D721Med (cell line): ENCODE results near the gene ZBED1.
"Not testable (repeated sequence)": the region's sequence is repeated elsewhere in the genome, so short reads cannot be mapped to it uniquely, and the experiment has no call there.

Experiments used
- DNase-seq: peaks from one replicate; pipeline ENCODE4 v3.0.0; 2011; ENCODE audit warnings: low spot score; ENCODE audit not compliant: insufficient read length
- FAIRE-seq: peaks from 2 replicates; lab custom pipeline; 2011; peaks lifted over from hg19 to GRCh38; lab: Jason Lieb, UNC
- TF ChIP-seq, protein P1 (sequence below): IDR thresholded peaks from 2 replicates; pipeline ENCODE4 v1.5.1; 2012; ENCODE audit warnings: mild to moderate bottlenecking, control low read depth; ENCODE audit not compliant: insufficient read depth; ENCODE audit errors: missing control alignments

Gene ZBED1

DNA sequence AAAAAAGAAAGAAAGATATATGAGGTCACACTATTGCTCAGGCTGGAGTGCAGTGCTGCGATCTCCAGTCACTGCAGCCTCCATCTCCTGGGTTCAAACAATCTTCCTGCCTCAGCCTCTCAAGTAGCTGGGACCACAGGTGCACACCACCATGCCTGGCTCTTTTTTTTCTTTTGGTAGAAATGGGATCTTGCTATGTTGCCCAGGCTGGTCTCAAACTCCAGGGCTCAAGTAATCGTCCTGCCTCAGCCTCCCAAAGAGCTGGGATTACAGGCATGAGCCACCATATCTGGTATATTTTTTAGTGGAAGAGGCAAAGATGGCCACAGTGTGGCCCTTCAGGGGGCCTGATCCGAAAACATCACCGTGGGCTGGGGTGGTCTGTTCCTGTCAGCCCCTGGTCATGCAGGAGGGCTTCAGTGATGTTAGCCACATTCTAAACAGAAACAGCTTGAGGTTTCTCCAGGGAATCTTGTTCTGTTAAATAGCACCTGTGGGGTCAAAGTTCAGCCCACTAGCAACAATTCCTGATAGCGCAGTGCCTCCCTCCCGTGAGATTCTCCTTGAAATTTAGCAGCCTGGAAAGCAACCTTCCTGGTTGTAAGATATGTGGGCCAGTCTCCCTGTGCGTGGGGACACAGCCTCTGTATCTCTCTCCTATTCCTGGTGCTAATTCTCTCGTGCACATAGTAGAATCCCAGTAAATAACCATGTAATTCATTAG lies 7.3 kb upstream of the ZBED1 start:
- DNase-seq, result no peak
- no peak for FAIRE-seq
- TF ChIP-seq, protein P1, sequence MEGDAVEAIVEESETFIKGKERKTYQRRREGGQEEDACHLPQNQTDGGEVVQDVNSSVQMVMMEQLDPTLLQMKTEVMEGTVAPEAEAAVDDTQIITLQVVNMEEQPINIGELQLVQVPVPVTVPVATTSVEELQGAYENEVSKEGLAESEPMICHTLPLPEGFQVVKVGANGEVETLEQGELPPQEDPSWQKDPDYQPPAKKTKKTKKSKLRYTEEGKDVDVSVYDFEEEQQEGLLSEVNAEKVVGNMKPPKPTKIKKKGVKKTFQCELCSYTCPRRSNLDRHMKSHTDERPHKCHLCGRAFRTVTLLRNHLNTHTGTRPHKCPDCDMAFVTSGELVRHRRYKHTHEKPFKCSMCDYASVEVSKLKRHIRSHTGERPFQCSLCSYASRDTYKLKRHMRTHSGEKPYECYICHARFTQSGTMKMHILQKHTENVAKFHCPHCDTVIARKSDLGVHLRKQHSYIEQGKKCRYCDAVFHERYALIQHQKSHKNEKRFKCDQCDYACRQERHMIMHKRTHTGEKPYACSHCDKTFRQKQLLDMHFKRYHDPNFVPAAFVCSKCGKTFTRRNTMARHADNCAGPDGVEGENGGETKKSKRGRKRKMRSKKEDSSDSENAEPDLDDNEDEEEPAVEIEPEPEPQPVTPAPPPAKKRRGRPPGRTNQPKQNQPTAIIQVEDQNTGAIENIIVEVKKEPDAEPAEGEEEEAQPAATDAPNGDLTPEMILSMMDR, result no peak

DNA sequence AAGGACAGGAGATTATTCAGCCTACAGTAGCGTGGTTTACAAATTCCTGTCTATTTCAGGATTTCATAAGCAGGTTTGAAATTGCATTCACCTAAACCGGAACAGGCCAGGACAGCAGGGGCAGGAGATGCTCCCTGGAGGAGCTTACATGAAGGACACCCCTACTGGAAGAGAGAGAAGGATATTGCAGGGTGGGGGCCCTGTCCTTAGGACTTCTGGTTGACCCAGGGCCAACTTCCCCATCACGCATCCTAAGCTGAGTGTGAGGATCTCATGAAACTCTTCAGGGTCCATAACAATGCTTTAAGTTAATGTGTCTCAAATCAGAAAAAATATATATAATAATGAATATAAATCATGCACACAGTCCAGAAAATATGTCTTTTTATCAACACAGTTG lies 6.4 kb upstream of the ZBED1 start:
- TF ChIP-seq, protein P1, result no peak
- DNase-seq (no peak), FAIRE-seq (no peak)

DNA sequence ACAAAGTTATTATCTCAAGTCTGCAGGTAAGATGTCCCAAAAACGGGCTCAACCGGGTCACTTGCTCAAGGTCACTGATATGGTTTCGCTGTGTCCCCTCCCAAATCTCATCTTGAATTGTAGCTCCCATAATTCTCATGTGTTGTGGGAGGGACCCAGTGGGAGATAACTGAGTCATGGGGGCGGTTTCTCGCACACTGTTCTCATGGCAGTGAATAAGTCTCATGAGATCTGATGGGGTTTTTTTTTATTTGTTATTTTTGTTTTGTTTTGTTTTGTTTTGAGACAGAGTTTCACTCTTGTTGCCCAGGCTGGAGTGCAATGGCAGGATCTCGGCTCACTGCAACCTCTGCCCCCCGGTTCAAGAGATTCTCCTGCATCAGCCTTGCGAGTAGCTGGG lies 4.6 kb upstream of the ZBED1 start:
- FAIRE-seq, result not testable (repeated sequence)

DNA sequence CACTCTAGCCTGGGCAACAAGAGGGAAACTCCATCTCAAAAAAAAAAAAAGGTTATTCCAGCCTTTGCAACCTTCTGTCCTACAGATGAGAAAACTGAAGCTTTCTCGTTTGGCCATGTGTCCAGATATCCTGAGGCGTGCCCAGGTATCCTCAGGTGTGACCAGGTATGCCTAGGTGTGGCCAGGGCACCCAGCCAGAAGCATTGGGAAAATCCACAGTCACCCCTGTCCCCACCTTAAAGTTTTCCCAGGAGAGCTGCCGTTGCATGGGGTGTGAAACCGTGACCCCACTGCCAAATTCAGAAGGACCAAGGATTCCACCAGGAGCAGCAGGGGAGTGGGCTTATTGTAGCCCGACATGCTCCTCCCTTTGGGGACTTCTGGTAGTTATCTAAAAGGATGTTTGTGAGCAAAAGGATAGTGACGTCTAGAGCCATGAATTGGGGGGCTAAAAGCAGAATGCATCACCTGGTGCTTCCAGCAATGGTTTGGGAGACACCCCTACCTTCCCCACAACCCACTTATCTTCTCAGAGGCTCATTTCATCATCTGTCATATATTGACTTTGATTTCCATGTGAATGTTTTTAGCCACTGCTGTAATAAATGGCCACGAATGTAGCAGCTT lies 4.0 kb upstream of the ZBED1 start:
- FAIRE-seq, result no peak
- TF ChIP-seq, protein P1, result no peak
- no peak for DNase-seq

More for the DNA sequence above, 4.6 kb upstream of the ZBED1 start:
- DNase-seq, result not testable (repeated sequence)

DNA sequence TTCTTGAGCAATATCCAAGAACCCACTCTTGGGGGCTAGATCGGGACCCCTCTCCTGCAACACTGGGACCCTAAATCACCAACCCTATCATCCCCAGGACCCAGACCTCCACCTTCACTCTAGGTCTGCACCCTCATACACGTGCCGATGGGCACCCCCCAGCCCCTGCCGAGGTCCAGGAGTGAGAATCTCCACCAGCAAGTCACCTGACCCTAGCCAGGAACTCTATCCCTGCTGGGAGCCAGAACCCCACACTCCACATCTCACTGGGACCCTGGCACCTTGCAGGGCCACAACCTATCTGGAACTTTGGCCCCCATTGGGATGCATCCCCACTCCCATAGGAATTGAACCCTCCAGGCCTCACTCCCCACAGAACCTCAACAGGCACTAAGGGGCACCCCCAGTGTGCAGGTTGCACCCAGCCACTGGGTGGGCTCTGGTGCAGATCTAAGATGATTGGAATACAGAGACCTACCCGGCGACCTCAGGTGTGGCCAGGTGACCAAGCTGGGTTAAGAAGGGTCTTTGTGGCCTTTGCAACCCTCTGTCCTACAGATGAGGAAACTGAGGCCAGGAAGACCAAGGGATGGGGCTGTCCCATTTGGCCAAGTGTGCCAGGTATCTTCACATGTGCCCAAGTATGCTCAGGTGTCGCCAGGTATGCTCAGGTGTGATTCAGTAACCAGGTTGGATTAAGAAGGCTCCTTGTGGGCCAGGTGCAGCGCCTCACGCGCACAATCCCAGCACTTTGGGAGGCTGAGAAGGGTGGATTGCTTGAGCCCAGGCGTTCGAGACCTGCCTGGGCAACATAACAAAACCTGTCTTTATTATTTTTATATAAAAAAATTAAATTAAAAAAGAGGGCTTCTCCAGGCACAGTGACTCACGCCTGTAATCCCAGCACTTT lies 3.1 kb upstream of the ZBED1 start:
- no peak for DNase-seq
- no peak for FAIRE-seq
- TF ChIP-seq, protein P1, result no peak

DNA sequence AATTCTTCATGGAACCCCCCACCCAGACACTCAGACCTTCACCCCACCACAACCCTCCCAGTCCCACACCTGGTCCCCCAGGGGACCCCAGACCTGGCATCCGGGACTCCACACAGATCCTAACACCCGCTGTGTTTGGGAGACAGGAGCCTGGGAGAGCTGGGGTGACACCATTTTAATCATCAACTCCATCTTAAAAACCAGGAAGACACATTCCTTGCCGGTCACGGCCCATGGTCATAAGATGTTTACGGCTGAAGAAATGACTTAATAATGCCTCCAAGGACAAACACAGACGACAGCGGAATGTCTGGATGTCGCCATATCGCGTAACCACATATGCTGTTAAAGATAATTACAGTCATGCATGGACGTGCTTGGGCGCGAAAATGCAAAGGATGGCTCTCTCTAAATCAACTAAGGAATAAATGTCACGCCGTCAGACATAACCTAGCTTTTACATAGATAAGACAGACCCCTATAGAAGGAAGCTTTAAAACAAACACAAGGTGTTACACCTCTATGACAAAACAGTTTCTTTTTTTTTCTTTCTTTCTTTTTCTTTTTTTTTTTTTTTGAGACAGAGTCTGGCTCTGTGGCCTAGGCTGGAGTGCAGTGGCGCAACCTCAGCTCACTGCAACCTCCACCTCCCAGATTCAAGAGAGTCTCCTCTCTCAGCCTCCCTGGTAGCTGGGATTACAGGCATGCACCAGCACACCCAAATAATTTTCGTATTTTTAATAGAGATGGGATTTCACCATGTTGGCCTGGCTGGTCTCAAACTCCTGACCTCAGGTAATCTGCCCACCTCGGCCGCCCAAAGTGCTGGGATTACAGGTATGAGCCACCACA lies 2.1 kb upstream of the ZBED1 start:
- TF ChIP-seq, protein P1, result no peak
- FAIRE-seq (no peak), DNase-seq (no peak)
